ENCODE measurements around the gene FCER1G. TPM values are rescaled to one million over a fixed set of nuclear protein-coding genes. Genes with fewer than 3 reads are reported as not detected.
A peak's percentile ranks its signal among the peaks of the same experiment; 100 is the strongest.

FCER1G gene
- total and polyA plus RNA-seq, 9 of the 15 experiments (the other 6 are each of a cell fraction or from before 2014, with no cell fraction given) = 0.15 to 0.69 (median 0.31) TPM; not detected in 2

DNA sequence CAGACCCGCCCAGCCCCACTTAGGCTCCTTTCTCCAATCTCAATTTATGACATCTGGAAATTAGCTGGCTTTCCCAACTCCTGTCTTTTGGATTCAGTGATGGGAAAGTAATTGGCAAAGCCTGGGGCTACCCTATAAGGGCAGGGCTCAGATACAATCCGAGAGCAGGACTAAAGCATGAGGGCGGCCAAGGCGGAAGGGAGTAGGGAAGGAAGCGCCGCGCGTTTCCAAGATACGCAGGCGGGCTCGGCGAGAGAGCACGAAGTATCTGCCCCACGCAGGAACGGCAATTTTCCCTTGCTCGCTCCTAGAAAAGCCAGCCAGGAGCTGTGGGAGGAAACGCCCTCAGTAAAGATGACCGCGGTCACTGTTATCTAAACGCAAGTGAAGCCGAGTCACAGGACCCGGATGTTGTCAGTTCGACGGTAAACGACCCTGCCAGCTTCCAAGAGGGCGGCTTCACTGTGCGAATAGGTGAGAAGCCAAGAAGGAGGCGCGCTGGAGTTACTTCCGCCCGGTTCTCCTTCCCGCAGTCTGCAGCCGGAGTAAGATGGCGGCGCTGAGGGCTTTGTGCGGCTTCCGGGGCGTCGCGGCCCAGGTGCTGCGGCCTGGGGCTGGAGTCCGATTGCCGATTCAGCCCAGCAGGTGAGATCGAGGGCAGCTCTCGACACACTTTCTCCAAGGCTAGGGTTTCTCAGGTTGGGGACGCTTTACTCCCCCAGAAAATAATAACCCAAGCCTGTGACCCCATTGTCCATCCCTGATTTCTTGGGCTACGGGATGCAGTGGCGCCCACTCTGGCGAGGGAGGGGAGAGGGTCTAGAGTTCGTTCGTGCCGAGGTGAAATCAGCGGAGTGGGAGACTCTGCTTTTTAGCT lies 13.0 kb upstream of the FCER1G start, which contains the start of gene NDUFS2 (continued):
- TF ChIP-seq, protein P1, sequence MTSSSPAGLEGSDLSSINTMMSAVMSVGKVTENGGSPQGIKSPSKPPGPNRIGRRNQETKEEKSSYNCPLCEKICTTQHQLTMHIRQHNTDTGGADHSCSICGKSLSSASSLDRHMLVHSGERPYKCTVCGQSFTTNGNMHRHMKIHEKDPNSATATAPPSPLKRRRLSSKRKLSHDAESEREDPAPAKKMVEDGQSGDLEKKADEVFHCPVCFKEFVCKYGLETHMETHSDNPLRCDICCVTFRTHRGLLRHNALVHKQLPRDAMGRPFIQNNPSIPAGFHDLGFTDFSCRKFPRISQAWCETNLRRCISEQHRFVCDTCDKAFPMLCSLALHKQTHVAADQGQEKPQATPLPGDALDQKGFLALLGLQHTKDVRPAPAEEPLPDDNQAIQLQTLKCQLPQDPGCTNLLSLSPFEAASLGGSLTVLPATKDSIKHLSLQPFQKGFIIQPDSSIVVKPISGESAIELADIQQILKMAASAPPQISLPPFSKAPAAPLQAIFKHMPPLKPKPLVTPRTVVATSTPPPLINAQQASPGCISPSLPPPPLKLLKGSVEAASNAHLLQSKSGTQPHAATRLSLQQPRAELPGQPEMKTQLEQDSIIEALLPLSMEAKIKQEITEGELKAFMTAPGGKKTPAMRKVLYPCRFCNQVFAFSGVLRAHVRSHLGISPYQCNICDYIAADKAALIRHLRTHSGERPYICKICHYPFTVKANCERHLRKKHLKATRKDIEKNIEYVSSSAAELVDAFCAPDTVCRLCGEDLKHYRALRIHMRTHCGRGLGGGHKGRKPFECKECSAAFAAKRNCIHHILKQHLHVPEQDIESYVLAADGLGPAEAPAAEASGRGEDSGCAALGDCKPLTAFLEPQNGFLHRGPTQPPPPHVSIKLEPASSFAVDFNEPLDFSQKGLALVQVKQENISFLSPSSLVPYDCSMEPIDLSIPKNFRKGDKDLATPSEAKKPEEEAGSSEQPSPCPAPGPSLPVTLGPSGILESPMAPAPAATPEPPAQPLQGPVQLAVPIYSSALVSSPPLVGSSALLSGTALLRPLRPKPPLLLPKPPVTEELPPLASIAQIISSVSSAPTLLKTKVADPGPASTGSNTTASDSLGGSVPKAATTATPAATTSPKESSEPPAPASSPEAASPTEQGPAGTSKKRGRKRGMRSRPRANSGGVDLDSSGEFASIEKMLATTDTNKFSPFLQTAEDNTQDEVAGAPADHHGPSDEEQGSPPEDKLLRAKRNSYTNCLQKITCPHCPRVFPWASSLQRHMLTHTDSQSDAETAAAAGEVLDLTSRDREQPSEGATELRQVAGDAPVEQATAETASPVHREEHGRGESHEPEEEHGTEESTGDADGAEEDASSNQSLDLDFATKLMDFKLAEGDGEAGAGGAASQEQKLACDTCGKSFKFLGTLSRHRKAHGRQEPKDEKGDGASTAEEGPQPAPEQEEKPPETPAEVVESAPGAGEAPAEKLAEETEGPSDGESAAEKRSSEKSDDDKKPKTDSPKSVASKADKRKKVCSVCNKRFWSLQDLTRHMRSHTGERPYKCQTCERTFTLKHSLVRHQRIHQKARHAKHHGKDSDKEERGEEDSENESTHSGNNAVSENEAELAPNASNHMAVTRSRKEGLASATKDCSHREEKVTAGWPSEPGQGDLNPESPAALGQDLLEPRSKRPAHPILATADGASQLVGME (CRISPR knock-in tag; IDR thresholded peaks at IDR 0.05) = peak; percentile 49; the same call in 1 of the 2 replicates
- TF ChIP-seq KAT8 (IDR thresholded peaks at IDR 0.05; ENCODE audit: low read depth) (peak; percentile 75; the same call in 1 of the 2 replicates), CSDE1 (IDR thresholded peaks at IDR 0.05) (peak in 1 of 2 experiments; percentile 57; a peak in 1 of 4 replicates), CTBP1 (IDR thresholded peaks at IDR 0.05; ENCODE audit: borderline replicate concordance) (peak; percentile 69), SIN3A (IDR thresholded peaks at IDR 0.05; ENCODE audit: borderline replicate concordance in 2 of 2, control insufficient read depth in 1 of 2, low read depth in 2 of 2, low read length in 2 of 2) (peak; percentile 7 to 69; a peak in 1 of 4 replicates), ZNF239 (CRISPR knock-in tag; IDR thresholded peaks at IDR 0.05) (0 out of 2 replicates have a peak, but pooled peaks have one; percentile 34), TEAD4 (IDR thresholded peaks at IDR 0.05; ENCODE audit: low read length) (0 out of 2 replicates have a peak, but pooled peaks have one; percentile 8), TEAD4 (CRISPR knock-in tag; IDR thresholded peaks at IDR 0.05; ENCODE audit: borderline replicate concordance) (no peak), PHF21A (IDR thresholded peaks at IDR 0.05; ENCODE audit: borderline replicate concordance, low read depth) (peak; percentile 83; the same call in 1 of the 2 replicates), RBM34 (IDR thresholded peaks at IDR 0.05; ENCODE audit: borderline replicate concordance, insufficient read depth, low read length) (no peak), HIVEP1 (CRISPR knock-in tag; IDR thresholded peaks at IDR 0.05) (0 out of 2 replicates have a peak, but pooled peaks have one; percentile 76), TCF7 (IDR thresholded peaks at IDR 0.05; ENCODE audit: borderline replicate concordance) (0 out of 2 replicates have a peak, but pooled peaks have one; percentile 26)
- TF ChIP-seq, protein P2, sequence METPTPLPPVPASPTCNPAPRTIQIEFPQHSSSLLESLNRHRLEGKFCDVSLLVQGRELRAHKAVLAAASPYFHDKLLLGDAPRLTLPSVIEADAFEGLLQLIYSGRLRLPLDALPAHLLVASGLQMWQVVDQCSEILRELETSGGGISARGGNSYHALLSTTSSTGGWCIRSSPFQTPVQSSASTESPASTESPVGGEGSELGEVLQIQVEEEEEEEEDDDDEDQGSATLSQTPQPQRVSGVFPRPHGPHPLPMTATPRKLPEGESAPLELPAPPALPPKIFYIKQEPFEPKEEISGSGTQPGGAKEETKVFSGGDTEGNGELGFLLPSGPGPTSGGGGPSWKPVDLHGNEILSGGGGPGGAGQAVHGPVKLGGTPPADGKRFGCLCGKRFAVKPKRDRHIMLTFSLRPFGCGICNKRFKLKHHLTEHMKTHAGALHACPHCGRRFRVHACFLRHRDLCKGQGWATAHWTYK (CRISPR knock-in tag; IDR thresholded peaks at IDR 0.05) = peak; percentile 53; the same call in 1 of the 2 replicates
